ENCODE measurements around the gene TFF3. TPM values are rescaled to one million over a fixed set of nuclear protein-coding genes. Genes with fewer than 3 reads are reported as not detected.
"Not testable (repeated sequence)": the region's sequence is repeated elsewhere in the genome, so short reads cannot be mapped to it uniquely, and the experiment has no call there.

TFF3 gene
- total RNA-seq, 1 donor from 2014 or later: 30.9 TPM

DNA sequence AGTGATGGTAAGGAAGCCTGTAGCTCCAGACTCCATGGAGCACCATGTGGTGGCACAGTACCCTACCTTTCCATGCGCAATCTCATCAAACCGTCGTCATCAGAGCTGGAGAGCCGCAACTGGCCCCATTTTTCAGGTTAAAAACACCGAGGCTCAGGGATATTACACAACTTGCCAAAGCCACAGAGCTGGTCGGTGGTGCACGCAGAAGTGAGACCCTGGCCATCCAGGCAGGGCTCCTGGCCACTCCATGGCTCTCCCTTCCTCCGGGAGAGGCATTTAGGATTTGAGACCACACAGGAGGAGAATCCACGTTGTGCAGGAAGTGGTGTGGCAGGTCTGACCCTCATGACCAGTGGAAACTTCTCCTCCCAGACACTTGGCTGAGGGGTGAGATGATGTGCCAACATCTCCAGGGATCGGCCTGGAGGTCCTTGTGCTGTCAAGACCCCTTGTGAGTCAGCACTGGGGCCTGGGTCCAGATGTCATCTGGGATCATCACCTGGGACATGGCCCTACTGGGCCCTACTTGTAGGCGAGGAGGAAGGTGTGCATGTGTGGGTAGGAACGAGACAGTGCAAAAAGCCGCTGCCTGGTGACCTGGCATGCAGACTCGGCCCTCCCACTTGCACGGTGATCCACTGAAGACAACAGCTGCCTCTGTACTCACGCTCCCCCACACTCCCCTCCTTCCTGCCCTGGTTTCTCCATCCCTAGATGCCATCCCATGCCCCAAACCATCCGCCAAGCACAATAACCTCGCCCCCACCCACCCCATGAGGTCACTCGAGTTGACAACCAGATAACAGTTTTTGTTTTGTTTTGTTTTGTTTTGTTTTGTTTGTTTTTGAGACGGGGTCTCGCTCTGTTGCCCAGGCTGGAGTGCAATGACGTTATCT, 10.4 kb downstream of the TFF3 start:
- no peak for DNase-seq

DNA sequence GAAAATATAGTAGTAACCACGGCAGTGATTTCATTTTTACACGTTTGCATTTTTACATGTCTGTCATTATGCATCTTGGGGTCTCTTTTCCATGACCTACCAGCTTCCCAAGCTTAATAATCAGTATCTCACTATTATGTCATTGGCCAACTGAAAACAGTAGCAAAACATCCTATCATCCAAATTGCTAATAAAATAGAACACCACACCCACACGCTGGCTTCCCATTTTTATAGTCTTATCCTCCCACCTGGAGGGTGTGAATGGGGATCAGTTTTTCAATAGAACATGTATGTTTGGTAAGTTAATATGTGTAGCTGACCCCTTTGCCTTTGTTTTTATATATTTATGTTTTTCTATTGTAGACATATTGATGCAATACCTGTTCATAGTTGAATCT, 11.8 kb downstream of the TFF3 start:
- no peak for DNase-seq

DNA sequence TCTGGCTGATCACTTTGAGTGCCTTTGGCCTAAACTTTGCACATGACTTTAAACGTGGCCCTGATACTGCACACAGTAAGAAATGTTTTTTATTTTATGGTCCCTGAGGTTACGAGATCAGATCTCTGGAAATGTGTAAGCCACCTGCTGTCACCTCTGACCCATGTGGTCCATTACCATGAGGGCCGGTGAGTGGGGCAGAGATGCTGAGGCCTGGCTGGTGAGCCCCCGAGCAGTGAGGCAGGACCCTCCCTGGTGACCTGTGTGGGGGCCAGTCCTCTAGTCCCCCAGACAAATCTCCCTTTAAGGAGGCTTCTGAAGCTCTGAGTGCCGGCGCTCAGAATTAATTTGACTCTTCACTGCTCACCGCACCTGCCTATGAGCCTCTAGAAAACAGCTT, 12.4 kb downstream of the TFF3 start:
- no peak for DNase-seq

DNA sequence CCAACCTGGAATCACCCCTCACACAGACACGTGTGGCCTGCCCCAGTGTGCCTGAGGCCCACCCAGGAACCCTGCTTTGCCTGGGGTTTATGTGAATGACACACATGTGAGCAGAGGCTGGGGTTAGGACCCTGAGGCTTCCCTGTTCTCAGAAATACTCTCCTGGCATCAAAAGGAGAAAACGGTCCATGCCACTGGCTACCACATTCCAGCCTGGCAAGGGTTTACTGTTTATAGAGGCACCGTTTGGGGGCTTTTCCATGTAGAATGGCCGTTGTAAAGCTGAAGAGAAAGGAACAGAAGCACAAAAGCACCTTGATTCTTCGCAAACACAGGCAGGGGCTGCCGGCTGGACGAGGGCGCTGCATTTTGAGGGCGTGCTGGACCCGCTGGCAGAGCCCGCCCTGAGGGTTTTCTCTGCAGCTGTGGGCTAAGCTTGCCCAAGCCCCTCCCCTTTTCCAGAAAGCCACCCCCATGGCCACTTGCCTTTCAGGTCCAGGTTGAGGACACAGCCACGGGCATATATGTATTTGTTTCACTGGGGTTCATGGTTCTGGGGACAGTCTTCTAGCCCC, 13.0 kb downstream of the TFF3 start:
- peak; percentile 37 for DNase-seq

DNA sequence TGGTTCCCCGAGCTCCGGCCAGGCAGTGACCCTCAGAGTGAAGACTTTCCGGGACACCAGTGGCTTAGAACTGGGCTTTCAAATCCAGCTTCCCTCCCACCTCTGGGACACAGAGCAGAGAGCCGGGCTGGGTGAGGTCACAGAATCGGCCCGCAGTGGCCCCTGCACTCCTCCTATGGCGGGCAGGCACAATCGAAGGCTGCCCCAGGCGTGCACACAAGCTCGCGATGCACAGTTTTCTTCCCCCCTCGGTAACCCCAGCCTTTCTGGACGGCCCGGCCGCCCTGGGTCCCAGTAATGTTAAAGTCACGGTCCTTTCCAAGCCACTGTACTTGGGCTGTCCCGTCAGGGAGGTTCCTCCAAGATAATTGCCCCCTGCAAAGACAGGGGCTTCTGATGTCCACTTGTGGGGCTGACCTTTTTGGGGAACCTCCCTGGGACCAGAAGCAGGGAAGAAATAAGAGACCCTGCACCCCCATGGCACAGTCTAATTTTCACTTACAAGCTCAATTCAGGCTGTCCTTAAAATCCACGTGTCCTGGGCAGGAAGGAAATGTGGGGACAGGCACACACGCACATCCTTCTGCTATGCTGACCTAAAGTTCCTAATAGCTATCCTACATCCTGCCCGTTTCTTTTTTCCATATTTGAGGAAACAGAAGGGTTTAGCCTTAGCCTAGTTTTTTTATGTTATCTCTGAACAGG, 13.7 kb downstream of the TFF3 start:
- DNase-seq: no peak

DNA sequence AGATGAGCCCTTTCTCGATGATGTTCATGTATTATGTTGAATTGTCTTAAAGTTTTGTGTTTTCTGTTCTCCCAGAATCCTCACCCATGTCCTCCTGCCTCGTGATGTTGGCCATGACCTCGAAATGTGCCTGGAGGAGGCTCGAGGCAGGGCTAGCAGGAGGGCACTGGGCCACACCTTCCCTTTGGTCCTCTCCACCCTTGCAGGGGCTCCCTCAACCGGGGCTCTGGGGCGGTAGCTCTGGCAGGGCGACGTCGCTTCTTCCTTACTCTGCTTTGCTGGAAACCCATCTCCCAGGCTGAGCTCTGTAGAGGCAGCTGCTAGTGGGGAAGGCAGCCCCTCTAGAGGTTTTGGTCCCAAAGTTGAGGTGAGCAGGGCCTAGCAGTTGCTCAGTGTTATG, 14.3 kb downstream of the TFF3 start:
- DNase-seq: no peak

DNA sequence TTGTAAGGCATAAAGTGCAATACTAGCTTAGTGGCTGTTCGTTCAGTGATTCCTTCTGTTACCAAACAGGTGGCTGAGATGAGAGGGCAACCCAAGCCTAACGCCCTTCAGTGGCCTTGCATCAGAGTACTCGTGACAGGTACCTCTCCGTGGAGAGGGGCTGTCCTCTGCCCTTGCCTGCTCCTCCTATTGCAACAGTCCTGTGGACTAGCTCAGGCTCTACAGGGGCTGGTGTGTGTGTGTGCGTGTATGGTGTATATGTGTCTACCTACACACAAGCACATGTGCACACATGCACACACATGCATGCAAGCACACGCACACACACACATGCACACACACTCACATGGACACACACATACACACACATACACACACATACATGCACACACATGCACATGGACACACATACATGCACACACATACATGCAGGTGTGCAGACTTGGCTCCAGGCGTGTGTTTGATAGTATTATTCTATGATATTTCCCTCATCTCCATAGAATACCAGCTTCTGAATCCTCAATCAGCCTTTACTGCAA, 15.1 kb downstream of the TFF3 start:
- no peak for DNase-seq

DNA sequence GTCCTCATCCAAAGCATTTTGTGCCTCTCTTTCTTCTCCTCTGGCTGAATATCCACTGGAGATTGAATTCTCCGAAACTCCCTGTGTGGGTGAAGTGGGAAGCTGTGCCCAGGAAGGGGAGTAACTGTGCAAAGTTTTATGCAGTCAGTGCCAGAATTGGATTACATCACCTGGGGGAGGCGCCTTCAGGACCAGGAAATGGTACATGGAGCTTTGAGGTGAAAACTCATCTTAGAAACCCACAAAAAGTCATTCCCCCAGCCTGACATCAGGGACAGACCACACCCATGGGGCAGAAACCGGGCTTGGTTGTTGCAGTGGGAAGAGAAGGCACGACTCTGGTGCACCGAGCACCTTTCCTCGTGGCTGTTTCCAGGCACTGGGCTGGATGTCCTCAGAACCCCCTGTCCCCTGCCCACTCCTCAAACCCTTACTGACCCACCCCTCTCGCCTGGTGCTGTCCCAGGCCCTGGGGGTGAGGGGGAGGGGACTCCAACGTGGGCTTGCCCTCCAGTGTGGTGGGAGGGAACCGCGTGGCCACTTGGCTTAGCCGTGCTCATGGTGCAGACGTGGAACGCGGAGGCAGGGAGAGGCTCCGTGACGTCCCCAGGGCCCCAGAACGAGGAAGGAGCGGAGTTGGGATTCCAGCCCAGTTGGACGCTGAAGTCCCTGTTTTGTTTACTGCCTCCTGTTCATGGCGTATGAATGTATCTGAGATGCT, 15.7 kb downstream of the TFF3 start:
- DNase-seq: no peak

DNA sequence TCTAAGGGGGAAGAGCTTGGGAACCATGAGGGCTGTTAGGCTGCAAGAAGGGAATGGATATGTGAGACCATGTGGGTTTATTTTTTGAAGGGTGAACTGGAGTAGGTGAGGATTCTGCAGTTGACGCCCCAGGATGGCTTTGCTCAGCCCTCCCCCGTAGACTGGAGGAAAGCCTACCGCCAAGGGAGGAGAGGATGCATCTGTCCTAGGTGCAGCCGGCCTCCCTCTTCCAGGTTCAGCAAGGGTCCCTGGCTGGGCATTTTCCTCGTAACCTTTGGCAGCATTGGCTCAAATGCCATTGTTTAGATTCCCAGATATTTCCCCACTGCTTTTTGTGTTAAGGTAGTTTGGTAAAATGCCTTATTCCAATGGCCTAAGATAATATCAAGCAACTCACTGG, 16.6 kb downstream of the TFF3 start:
- no peak for DNase-seq

DNA sequence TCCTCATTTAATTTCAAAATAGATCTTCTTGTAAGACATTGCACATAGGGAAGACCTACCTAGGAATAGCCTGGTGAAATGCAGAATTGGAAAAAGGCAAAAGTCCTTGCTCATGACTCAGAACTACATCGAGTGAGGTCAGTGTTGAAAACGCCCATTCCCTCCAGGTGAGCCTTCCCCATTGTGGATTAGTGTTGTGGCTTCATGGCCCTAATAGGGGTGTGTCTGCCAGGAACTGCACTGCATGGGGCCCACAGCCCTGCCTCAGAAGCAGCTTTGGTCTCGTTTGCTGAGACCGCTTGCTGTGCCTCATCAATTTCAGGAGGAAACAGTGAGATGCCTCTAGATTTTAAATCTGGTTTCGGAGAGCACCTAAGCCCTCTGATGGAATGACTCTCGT, 17.0 kb downstream of the TFF3 start:
- DNase-seq: no peak

DNA sequence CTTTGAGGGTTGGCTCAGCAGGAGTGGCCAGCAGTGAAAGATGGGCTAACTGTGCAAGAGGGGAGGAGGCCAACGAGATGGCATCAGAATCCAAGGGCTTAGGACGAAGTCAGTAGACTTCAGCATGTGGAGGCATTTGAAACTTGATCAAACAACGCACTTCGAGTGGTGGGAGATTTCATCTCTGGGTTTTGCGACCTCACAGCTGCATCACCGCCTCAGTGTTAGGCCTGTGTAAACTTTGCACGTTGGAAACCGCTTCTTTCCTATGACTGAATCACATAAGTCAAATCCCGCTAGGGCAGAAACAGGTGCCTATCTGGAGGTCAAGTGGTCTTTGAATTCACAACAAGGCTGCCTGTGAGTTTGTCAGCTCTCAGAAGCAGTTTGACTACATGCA, 17.8 kb downstream of the TFF3 start:
- no peak for DNase-seq

DNA sequence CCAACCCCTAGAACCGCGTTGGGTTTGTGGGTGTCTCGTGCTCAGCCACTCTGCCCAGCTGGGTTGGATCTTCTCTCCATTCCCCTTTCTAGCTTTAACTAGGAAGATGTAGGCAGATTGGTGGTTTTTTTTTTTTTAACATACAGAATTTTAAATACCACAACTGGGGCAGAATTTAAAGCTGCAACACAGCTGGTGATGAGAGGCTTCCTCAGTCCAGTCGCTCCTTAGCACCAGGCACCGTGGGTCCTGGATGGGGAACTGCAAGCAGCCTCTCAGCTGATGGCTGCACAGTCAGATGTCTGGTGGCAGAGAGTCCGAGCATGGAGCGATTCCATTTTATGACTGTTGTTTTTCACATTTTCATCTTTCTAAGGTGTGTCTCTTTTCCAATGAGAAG, 18.7 kb downstream of the TFF3 start:
- no peak for DNase-seq

DNA sequence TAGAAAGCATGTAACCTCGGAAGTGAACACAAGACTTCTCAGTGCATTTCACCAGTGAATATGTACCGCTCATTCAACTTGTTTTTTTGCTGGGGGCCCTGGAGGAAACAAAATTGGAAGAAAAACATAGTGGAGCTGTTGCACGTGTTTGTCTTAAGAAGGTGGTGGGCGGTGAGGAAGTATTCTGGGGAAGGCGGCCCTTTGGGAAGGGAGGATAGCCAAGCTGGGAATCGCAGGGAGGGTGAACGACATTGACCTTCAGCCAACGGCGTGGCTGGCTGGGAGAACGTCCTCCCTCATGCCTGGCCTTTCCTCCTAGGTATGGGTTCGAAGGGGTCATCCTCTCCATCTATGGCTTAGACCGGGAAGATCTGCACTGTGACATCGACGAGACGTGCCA, 19.4 kb downstream of the TFF3 start:
- DNase-seq: no peak

DNA sequence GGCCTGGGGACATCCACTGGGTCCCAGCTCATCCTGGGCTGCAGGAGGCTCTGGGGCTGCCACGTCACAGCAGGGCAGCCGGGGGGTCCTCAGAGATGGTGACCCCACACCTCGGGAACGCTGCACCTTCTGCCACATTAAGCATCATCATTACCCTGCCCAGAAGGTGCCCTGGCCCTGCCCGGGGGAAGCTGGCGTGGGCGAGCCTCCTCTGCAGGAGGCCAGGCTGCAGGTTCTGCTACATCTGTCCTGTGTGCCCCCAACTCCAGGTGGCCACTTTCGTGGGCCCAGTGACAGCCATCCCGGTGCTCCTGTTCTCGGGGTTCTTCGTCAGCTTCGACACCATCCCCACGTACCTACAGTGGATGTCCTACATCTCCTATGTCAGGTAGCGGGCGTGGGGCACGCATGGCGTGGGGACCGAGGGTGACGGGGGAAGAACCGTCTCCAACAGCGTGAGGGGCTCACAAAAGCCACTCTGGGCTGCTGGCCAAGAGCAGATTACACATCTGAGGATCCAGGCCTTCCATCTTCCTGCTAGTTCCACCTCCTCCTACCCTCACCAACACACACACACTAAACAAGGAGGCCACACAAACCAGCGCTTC, 20.8 kb downstream of the TFF3 start:
- no peak for DNase-seq

DNA sequence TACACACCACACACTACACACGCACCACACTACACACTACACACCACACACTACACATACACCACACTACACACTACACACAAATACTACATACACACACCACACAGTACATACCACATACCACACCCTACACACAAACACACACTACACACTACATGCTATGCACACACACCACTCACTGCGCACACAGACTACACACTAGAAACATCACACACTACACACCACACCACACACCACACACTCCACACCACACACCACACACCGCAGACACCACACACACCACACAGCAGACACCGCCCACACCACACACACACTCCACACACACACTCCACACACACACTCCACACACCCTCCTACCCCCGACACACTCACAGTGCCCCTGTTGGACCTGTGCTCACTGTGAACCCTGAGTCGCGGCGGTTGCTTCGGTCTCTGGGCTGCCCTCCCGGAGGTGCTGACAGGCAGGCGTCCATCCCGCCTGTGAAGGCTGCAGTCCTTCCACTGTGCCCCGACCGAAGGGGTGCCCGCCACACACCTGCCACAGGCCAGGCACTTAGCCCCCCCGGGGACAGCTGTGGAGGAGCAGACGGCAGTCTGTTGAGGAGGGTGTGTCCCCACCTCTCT, 21.4 kb downstream of the TFF3 start:
- DNase-seq: no peak

DNA sequence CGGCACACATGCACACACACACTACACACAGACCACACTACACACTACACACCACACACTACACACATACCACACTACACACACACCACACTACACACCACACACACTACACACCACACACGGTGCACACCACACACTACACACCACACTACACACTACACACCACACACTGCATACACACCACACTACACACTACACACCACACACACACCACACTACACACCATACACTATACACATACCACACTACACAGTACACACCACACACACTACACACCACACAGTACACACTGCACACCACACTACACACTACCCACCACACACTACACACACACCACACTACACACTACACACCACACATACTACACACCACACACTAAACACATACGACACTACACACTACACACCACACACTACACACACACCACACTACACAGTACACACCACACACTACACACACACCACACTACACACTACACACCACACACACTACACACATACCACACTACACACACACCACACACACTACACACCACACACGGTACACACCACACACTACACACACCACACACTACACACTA, 22.6 kb downstream of the TFF3 start:
- not testable (repeated sequence) for DNase-seq

DNA sequence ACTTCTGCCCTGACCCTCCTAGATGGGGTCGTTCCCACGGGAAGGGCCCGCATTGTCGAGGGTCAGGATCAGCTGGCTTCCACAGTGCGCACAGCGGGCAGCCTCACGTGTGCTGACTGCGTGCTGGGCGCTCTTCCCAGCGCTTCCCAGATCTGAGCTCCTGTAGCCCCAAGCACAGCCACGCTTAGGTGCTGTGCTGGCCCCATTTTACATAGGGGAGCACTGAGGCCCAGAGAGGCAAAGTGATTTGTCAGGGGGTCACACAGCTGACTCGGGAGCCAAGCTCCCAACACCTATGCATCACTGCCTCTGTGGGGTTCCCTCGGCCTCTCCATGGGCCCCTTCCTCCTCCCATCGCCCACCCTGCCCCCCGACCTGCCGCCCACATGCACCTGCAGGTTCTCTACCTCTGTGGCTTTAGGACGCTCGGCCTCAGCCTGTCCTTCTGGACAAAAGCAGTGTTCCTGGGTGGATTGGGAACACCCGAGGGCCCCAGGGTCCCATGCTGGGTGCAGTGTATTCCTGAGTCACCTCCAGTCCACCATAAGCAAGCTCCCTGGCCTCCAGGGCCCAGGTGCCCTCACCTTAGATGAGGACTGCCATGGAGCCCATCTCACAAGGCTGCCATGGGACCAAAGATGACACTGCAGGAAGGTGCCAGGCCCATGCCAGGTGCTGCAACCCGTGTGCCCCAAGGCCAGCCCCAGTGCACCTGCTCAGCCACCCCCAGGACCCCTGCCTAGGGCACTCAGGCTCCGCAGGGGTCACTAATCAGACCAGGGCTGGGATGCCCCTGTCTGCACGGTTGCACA, 23.3 kb downstream of the TFF3 start:
- DNase-seq: no peak

DNA sequence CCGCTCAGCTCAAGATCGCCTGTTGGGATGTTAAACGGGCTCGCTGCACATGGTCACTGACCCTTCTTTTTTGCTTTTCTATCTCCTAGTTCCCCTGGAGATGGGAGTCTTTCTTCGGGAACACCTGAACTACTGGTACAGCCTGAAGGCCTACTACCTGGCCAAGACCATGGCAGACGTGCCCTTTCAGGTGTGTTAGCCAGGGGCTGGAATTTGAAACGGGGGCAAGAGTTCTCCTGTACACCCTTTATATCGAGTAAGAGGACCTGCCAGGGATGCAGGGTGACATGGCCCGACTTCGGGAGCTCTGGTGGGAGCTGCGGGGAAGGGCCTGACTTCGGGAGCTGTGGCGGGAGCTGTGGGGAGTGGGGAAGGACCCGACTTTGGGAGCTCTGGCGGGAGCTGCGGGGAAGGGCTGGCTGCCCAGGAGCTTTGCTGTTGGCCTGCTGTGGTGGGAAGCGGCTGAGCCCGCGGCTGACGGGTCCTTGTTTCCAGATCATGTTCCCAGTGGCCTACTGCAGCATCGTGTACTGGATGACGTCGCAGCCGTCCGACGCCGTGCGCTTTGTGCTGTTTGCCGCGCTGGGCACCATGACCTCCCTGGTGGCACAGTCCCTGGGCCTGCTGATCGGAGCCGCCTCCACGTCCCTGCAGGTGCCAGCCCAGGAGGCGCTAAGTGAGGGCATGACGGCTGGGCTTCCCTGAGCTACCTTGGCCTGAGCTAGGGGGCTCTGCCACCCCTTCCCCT, 24.0 kb downstream of the TFF3 start:
- no peak for DNase-seq

DNA sequence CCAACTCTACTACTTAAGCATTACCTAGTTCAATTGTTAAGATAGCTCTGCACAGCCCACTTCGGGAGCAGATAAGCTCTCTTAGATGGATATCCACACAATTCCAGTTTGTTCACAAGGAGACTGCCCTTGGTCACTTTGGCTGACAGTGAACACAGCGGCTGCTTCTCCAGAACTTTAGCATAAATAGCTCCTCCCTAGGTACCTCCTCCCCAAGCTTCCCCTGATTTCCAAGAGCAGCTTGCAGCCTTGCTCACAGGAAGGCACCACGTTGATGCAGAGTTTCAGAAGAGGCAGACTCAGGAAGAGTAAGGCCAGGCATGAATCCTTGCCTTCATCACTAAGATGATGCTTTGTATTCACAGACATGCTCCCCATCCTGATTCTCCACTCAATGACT, 24.7 kb downstream of the TFF3 start:
- DNase-seq: no peak

DNA sequence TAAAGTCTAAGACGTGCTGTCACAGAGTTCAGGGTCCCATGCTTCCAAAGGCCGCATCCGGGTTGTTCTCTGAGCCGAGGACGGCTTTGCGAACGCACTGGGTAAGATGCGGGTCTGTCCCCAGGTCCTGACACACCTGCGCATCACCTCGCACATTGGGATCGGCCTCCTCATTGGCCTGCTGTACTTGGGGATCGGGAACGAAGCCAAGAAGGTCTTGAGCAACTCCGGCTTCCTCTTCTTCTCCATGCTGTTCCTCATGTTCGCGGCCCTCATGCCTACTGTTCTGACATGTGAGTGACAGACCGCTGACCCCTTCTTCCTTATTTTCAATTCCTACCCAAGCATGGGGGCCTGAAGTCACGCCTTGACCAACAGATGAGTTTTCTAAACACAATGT, 25.3 kb downstream of the TFF3 start:
- no peak for DNase-seq

Data from tongue (tissue), 2 donors.